K562 (cell line): Measurements from ENCODE around the gene ZNF667. TPM values are rescaled to one million over a fixed set of nuclear protein-coding genes. Genes with fewer than 3 reads are reported as not detected.

Experiments
- ATAC-seq: fragments of 200-7000 bp; cut with Tn5 transposase; 3 replicates; pipeline ENCODE4 v1.9.1; 2020; ENCODE audit warnings: moderate library complexity
- BruUV-seq: library from RNA; stranded (reverse); fragments of 400-500 nt; replicated peaks from 2 replicates; lab custom pipeline; 2021; lab: Mats Ljungman, UMichigan
- CTCF ChIA-PET: fragments of 300-600 bp; formaldehyde crosslinking; extraction: SDS; loops from one replicate; lab custom pipeline; 2021; ENCODE audit warnings: low intra/inter-chr PET ratio; lab: Yijun Ruan, JAX
- POLR2A ChIA-PET: fragments of 300-600, 350-650 bp; sonication (Branson Sonifier 250); formaldehyde crosslinking; extraction: SDS; loops from one replicate; lab custom pipeline; 2021; ENCODE audit warnings: antibody characterized with exemption, inconsistent platforms; lab: Yijun Ruan, JAX
- DNase-seq, 4 experiments: peaks; one replicate each; pipeline versions ENCODE4 v3.0.0 to v3.0.0-alpha.2; 2011 to 2018; ENCODE audit warnings: low spot score in 3 of 4, mixed read lengths in 3 of 4; ENCODE audit errors: extremely low read depth in 1 of 4
- FAIRE-seq: peaks from 2 replicates; lab custom pipeline; 2011; peaks lifted over from hg19 to GRCh38; lab: Jason Lieb, UNC
- H2AFZ ChIP-seq: 2 replicates; pipeline ENCODE4 v1.6.0; 2011; ENCODE audit warnings: low read depth, low read length, control low read depth, inconsistent platforms
- H3K27ac ChIP-seq: fragments of 200-600 bp; 3 replicates; pipeline ENCODE4 v1.8.0; 2011; ENCODE audit warnings: low read depth, mild to moderate bottlenecking, control low read depth, inconsistent platforms, low read length, moderate library complexity, mixed read lengths; ENCODE audit errors: extremely low read depth
- H3K27me3 ChIP-seq, 2 experiments: fragments of 300-600 bp in 1 of 2; 2 replicates in 1 of 2; 3 replicates in 1 of 2; pipeline versions ENCODE4 v1.6.0 to v1.8.0; 2011; ENCODE audit warnings: inconsistent platforms in 2 of 2, low read length in 2 of 2, mild to moderate bottlenecking in 1 of 2, mixed read lengths in 1 of 2, moderate library complexity in 1 of 2; ENCODE audit not compliant: control insufficient read depth in 2 of 2, insufficient read depth in 2 of 2
- H3K36me3 ChIP-seq: fragments of 300-600 bp; 3 replicates; pipeline ENCODE4 v1.8.0; 2011; ENCODE audit warnings: mild to moderate bottlenecking, low read length, inconsistent platforms; ENCODE audit not compliant: control insufficient read depth, insufficient read depth
- H3K4me1 ChIP-seq, 2 experiments: fragments of 200-600 bp in 1 of 2; replicated peaks in 1 of 2; 2 replicates in 1 of 2; 3 replicates in 1 of 2; pipeline versions ENCODE4 v1.5.1 to v1.8.0; 2011; ENCODE audit warnings: inconsistent platforms in 2 of 2, low read length in 2 of 2, mild to moderate bottlenecking in 1 of 2, mixed read lengths in 1 of 2, moderate library complexity in 1 of 2; ENCODE audit not compliant: control insufficient read depth in 2 of 2, insufficient read depth in 2 of 2
- H3K4me2 ChIP-seq: 2 replicates; pipeline ENCODE4 v1.6.1; 2011; ENCODE audit warnings: low read length, control low read depth, inconsistent platforms, mixed read lengths; ENCODE audit not compliant: insufficient read depth
- H3K4me3 ChIP-seq: fragments of 200-600 bp; sonication (generic), shearing (Covaris generic); 2 replicates; pipeline ENCODE4 v1.5.1; 2016; ENCODE audit warnings: control low read depth, inconsistent platforms
- H3K79me2 ChIP-seq: fragments of 200-600 bp; 3 replicates; pipeline ENCODE4 v1.8.0; 2011; ENCODE audit warnings: low read length, inconsistent platforms; ENCODE audit not compliant: control insufficient read depth, insufficient read depth
- H3K9ac ChIP-seq, 2 experiments: 2 replicates each; pipeline versions ENCODE4 v1.6.0 to v1.6.1; 2011; ENCODE audit warnings: low read depth in 2 of 2, low read length in 2 of 2, control low read depth in 1 of 2, inconsistent platforms in 1 of 2, mild to moderate bottlenecking in 1 of 2, mixed read lengths in 1 of 2; ENCODE audit not compliant: insufficient read depth in 1 of 2
- H3K9me1 ChIP-seq: one replicate; pipeline ENCODE4 v1.6.0; 2011; ENCODE audit warnings: inconsistent platforms, mild to moderate bottlenecking, low read length, moderate library complexity; ENCODE audit not compliant: control insufficient read depth, insufficient read depth
- H3K9me3 ChIP-seq: replicated peaks from 2 replicates; pipeline ENCODE4 v1.5.1; 2011; ENCODE audit warnings: low read depth, low read length, inconsistent platforms; ENCODE audit not compliant: control insufficient read depth, insufficient read depth
- H4K20me1 ChIP-seq: replicated peaks from 2 replicates; pipeline ENCODE4 v1.6.1; 2011; ENCODE audit warnings: low read length, inconsistent platforms, mixed read lengths; ENCODE audit not compliant: control insufficient read depth, insufficient read depth
- CBX3 ChIP-seq, 2 experiments: IDR thresholded peaks; 1 replicate in 1 of 2; 2 replicates in 1 of 2; pipeline ENCODE4 v1.6.1; 2012; ENCODE audit warnings: inconsistent platforms in 2 of 2, low read length in 2 of 2, borderline replicate concordance in 1 of 2, control low read depth in 1 of 2
- CBX5 ChIP-seq: IDR thresholded peaks from 2 replicates; pipeline ENCODE4 v1.6.1; 2014; ENCODE audit warnings: low read depth, borderline replicate concordance
- PTBP1 ChIP-seq: fragments of 200-400 bp; formaldehyde crosslinking; IDR thresholded peaks from 2 replicates; pipeline ENCODE4 v1.6.1; 2017; ENCODE audit warnings: low read depth, low read length
- SNAPC5 ChIP-seq: fragments of 250-450 bp; sonication (Bioruptor Pico); IDR thresholded peaks from 2 replicates; pipeline ENCODE4 v1.8.0; 2021; ENCODE audit warnings: moderate library complexity, mild to moderate bottlenecking, inconsistent platforms
- TRIM28 ChIP-seq: fragments of 450-650 bp; IDR thresholded peaks from 2 replicates; pipeline ENCODE4 v1.6.1; 2017
- ZNF280A ChIP-seq: fragments of 450-650 bp; IDR thresholded peaks from 2 replicates; pipeline ENCODE4 v1.6.1; 2018; ENCODE audit warnings: mild to moderate bottlenecking, low read depth; ENCODE audit not compliant: partially characterized antibody
- ZNF561 ChIP-seq: fragments of 450-650 bp; formaldehyde crosslinking; conservative IDR thresholded peaks from 2 replicates; pipeline ENCODE4 v1.4.0; 2020; ENCODE audit warnings: mild to moderate bottlenecking, moderate library complexity
- WGBS: fragments of 100-300 bp; shearing (Covaris generic); methylation state at CpG from one replicate; pipeline ENCODE4 v1.1.6; 2016; ENCODE audit warnings: low coverage, mixed read lengths; ENCODE audit not compliant: insufficient coverage; ENCODE audit errors: missing lambda C conversion rate; 5-methylcytosine and 5-hydroxymethylcytosine counted together
- in situ Hi-C: fragments of 300-500 bp; cut with MboI; formaldehyde crosslinking; loops from 4 replicates; pipeline ENCODE4 v1.15.0; 2018; ENCODE audit warnings: inconsistent platforms, mixed read lengths
- intact Hi-C: fragments of 100-400 bp; cut with micrococcal nuclease; formaldehyde crosslinking; loops from 2 replicates; pipeline ENCODE4 v1.14.2; 2022
- polyA plus RNA-seq, 8 experiments: library from polyadenylated mRNA; depleted of rRNA in 4 of 8; stranded (reverse) in 5 of 8; unstranded in 3 of 8; fragments of >200 nt; fragmentation: Nextera tagmentation in 2 of 8; fragmentation: Illumina TruSeq in 1 of 8; extraction: Ambion mirVana in 2 of 8; extraction: Trizol in 1 of 8; gene quantifications; 2 replicates each; pipeline versions ENCODE4 v1.2.1 to v1.2.3, GENCODE V29; 2011 to 2014; ENCODE audit warnings: inconsistent platforms in 1 of 8, missing spikeins in 1 of 8
- total RNA-seq, 7 experiments: library from RNA; depleted of rRNA in 6 of 7; stranded (reverse); fragments of >200 nt in 6 of 7; fragmentation: Illumina TruSeq in 2 of 7; extraction: Trizol in 2 of 7; gene quantifications; 2 replicates each; pipeline versions ENCODE4 v1.2.1 to v1.2.3, GENCODE V29; 2011 to 2021; ENCODE audit warnings: low replicate concordance in 1 of 7

Gene ZNF667
- total and polyA plus RNA-seq, 9 of the 15 experiments (the other 6 are each of a cell fraction or from before 2014, with no cell fraction given) = not detected

- WGBS = 1% methylated on average over 4 of the region's 4 CpGs
- in situ Hi-C loops = no loop called here
- peaks cover 10 to 12% of the 10 kb centered on the region in 2 experiments; a peak in 4 of 5 replicates for H3K4me1 ChIP-seq
- ChIA-PET POLR2A (no interaction called here), CTCF (no interaction called here)
- H3K9me3 ChIP-seq = peaks cover 9% of the 10 kb centered on the region
- ATAC-seq (no peak), DNase-seq (no peak), FAIRE-seq (no peak)
- no peak for TF ChIP-seq SNAPC5 (CRISPR knock-in tag)
- TF ChIP-seq CBX5 = peak; percentile 14; the same call in 1 of the 2 replicates
- no peak for TF ChIP-seq PTBP1
- peak in 1 of 2 experiments; percentile 85; a peak in 2 of 3 replicates for TF ChIP-seq CBX3 (IDR thresholded peaks at IDR 0.05; ENCODE audit: borderline replicate concordance in 1 of 2, low read length in 2 of 2)
- peak; percentile 74; the same call in 1 of the 2 replicates for TF ChIP-seq TRIM28
- 0 out of 2 replicates have a peak, but pooled peaks have one; percentile 46 for TF ChIP-seq ZNF561 (CRISPR knock-in tag)
- peak; percentile 77 for TF ChIP-seq ZNF280A
- no peaks in the 10 kb centered on the region for H3K27me3 ChIP-seq
- no peaks in the 10 kb centered on the region for H3K36me3 ChIP-seq
- no TSS peak for BruUV-seq
- no peaks in the 10 kb centered on the region for H3K9me1 ChIP-seq
- intact Hi-C loops = no loop called here
- H3K4me2 ChIP-seq = no peak overlapping the region
- H3K79me2 ChIP-seq = peaks cover 11% of the 10 kb centered on the region
- H3K4me3 ChIP-seq = no peak overlapping the region
- no peak overlapping the region for H2AFZ ChIP-seq
- no peak overlapping the region for H3K27ac ChIP-seq
- no peak overlapping the region for H3K9ac ChIP-seq
- no peaks in the 10 kb centered on the region for H4K20me1 ChIP-seq
Observed at GRCh38 chr19:56400485-56400884, 76.7 kb downstream of the ZNF667 start.
